HG03039 (cell line): Measurements from ENCODE around the gene SSR4.

ENCODE experiments used
- ATAC-seq: cut with Tn5 transposase; IDR thresholded peaks from one replicate; pipeline ENCODE4 v1.9.1; 2021; ENCODE audit warnings: mild to moderate bottlenecking, moderate library complexity; ENCODE audit not compliant: unreplicated experiment

SSR4 gene

GRCh38 chrX:153780678-153781427 lies 13.6 kb upstream of the SSR4 start, which contains the start of gene SRPK3:
Gene SRPK3, plus strand, starts transcription at chrX:153781041. Its CDS starts 46 bp downstream, at chrX:153781087.
- ATAC-seq, result no peak

DNA sequence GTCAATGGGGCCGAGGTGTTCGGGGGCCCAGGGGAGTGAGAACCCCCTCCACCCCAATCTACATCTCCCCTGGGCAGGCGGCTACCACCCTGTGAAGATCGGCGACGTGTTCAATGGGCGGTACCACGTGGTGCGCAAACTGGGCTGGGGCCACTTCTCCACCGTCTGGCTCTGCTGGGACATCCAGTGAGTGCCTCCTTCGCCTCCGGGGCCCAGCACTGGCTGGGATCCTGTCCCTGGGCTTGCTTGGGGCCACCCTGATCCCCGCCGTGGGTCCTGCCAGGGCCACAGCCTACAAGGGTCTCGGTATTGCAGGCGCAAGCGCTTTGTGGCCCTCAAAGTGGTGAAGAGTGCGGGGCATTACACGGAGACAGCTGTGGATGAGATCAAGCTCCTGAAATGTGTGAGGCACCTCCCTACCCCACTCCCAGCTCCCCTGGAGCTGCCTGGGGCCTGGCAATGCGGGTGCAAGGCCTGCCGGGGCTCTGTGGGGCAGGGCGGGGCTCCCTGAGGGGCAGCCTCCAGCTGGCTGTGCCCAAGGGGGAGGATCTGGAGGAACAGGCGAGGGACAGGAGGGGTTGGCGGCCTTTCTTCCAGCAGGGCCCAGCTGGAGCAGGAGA lies 12.9 kb upstream of the SSR4 start:
- ATAC-seq, result no peak

DNA sequence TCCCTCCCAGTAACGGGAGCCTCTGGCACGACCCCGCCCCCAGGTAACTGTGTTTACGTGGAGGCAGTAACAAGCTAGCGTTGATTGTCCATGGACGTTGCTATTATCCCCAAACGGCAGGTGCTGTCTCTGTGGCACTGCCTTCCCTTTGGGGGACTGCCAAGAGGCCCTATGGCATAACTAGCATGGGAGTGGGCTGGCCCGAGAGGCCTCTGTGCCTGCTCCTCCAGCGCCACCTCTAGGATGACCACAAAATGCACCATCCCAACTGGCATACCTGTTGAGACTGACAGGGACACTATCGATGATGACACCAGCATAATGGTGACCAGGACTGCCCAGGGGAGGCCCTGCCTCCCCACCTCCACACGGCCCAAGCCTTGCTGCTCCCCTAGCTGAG lies 12.2 kb upstream of the SSR4 start:
- ATAC-seq, result no peak

DNA sequence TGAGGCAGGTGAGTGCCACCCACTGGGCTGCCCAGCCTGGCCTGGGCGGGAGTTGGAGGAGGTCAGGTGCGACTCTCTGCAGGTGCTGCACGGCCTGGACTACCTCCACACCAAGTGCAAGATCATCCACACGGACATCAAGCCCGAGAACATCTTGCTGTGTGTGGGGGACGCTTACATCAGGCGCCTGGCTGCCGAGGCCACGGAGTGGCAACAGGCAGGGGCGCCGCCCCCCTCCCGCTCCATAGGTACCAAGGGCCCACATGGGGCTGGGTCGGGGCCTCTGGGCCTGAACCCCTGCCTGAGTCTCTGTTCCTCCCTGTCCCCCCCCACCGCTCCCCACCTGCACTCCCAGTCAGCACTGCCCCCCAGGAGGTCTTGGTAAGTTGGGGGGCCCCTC lies 11.6 kb upstream of the SSR4 start:
- ATAC-seq, result no peak

GRCh38 chrX:153783378-153784013 lies 11.0 kb upstream of the SSR4 start:
- no peak for ATAC-seq

- no peak for ATAC-seq
Measured at GRCh38 chrX:153784325-153784967, 10.0 kb upstream of the SSR4 start.

DNA sequence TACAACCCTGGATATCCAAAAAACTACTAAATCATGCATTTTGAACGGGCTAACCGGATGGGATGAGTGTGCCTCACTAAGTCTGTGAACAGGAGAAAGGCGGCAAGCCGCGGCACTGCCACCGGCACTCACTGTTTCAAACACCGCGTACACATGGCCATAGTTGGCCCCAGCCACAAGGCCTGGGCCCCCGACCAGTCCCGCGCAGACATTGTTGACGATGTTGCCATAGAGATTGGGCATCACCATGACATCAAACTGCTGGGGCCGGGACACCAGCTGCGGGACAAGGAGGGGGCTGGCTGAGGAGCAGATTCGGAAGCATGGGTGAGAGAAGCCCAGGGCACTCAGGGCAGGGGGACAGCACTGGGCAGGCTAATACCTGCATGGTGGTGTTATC lies 7.8 kb upstream of the SSR4 start:
- no peak for ATAC-seq

DNA sequence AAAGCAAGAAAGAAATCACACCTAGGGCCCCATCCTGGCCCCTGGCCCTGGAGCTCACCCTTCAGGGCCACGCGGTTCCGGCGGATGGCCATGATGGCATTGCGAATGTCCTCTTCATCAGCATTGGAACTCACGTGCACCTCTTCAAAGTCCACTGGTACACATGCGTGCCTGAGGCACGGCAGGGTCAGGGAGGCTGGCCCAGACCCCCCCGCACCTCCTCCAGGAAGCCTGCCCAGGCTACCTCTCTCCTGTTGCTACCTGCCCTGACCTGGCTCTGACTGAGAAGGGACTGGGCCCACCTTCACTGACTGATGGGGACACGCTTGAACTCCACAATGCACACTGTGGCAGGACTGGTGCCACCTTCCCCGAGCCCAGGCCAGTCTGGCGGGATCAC lies 4.8 kb upstream of the SSR4 start:
- ATAC-seq, result no peak

- no peak for ATAC-seq
Measured at GRCh38 chrX:153791104-153791852, 3.2 kb upstream of the SSR4 start.

DNA sequence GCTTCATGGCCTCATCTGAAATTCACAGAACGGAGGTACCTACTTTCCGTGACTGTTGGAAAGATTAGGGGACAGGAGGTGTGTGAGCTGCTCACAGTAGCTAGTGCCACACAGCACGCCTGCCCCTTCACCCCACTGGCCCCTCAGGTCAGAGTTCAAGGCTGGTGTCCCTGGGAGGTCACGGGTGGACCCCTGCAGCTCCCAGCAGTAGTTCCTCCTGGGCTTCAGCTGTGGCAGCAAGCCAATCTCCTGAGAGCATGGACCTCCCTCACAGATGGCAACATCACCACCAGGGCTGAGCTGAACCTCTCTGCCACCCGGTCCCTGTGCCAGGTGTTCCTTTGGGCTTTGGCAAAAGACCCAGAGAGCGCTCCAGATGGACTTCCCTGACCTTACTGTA lies 2.1 kb upstream of the SSR4 start:
- no peak for ATAC-seq

GRCh38 chrX:153793291-153793690 lies 1.2 kb upstream of the SSR4 start:
- ATAC-seq, result no peak

GRCh38 chrX:153794897-153795816 lies 689 bp downstream of the SSR4 start:
- no peak for ATAC-seq

DNA sequence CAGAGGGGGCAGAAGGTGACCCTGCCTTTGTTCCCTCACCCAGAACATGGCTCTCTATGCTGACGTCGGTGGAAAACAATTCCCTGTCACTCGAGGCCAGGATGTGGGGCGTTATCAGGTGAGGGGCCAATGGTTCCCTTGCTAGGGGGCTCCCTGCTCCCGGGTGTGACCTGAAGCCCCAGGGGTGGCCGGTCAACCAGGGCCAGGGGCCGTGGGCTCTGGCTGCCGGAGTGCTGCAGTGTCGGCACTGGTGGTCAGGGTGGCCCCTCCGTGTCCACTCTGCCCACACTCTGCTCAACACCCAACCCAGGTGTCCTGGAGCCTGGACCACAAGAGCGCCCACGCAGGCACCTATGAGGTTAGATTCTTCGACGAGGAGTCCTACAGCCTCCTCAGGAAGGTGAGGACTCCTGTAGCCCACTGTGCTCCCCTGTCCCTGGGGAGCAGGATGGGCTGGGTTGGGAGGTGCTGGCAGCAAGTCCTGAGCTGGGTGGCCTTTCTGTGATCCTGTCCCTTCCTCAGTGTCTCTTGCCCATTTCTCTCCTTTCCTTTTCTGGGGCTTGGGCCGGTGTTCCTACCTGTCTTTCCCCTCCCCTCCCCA lies 3.0 kb downstream of the SSR4 start:
- ATAC-seq, result no peak

- ATAC-seq, result no peak
Measured at GRCh38 chrX:153799326-153799725, 4.9 kb downstream of the SSR4 start.

- no peak for ATAC-seq
Measured at GRCh38 chrX:153800177-153800722, 5.8 kb downstream of the SSR4 start.

DNA sequence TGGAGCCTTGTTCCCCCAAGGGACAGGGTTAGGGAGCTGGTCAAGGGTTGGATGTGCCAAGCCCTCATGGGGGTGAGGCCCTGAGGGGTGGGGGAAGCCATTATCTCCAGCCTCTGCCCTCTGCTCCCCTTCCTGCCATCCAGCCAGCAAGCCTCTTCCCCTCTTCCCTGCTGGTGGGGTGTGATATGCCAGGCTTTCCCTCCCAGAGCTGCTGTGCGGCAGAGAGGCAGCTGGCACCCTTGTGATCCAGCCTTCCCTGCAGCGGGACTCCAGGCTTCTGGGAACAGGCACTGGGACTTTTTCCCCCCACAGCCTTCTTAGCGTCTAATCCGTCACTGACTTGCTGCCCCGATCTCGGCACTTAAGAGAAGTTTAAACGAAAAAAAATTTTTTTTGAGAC lies 6.3 kb downstream of the SSR4 start:
- ATAC-seq, result no peak

- ATAC-seq, result no peak
Measured at GRCh38 chrX:153801669-153802068, 7.2 kb downstream of the SSR4 start.

- no peak for ATAC-seq
Measured at GRCh38 chrX:153802513-153803045, 8.1 kb downstream of the SSR4 start.
